OCI-LY7 (cell line): ENCODE results near the gene FBN2. TPM values are rescaled to one million over a fixed set of nuclear protein-coding genes. Genes with fewer than 3 reads are reported as not detected.

ENCODE experiments used
- BruUV-seq: library from RNA; stranded (reverse); fragments of 400-500 nt; replicated peaks from 2 replicates; lab custom pipeline; 2021; lab: Mats Ljungman, UMichigan
- CTCF ChIA-PET: fragments of 300-600 bp; sonication (Branson Sonifier 250); formaldehyde crosslinking; loops from one replicate; lab custom pipeline; 2022; ENCODE audit warnings: antibody characterized with exemption; ENCODE audit not compliant: unreplicated experiment; lab: Charles Lee
- POLR2A ChIA-PET: fragments of 300-600 bp; sonication (Branson Sonifier 250); formaldehyde crosslinking; loops from one replicate; lab custom pipeline; 2022; ENCODE audit warnings: antibody characterized with exemption; lab: Charles Lee
- DNase-seq: peaks from one replicate; pipeline ENCODE4 v3.0.0-alpha.2; 2015; ENCODE audit warnings: low spot score
- H2AFZ ChIP-seq: fragments of 200-600 bp; sonication (generic), shearing (Covaris generic); 2 replicates; pipeline ENCODE4 v1.6.1; 2014; ENCODE audit warnings: mild to moderate bottlenecking, antibody characterized with exemption, low read length, moderate library complexity
- H3K27ac ChIP-seq: fragments of 200-600 bp; sonication (generic); 2 replicates; pipeline ENCODE4 v1.5.1; 2014; ENCODE audit warnings: mixed run types, low read depth, mild to moderate bottlenecking, moderate library complexity, low read length, inconsistent platforms; ENCODE audit not compliant: poor library complexity, severe bottlenecking
- H3K36me3 ChIP-seq: fragments of 200-600 bp; sonication (generic); 2 replicates; pipeline ENCODE4 v1.6.1; 2014; ENCODE audit warnings: mild to moderate bottlenecking, antibody characterized with exemption, low read length, moderate library complexity, mixed read lengths; ENCODE audit not compliant: insufficient read depth
- H3K4me1 ChIP-seq: fragments of 200-600 bp; sonication (generic); 2 replicates; pipeline ENCODE4 v1.5.1; 2014; ENCODE audit warnings: mild to moderate bottlenecking, low read length; ENCODE audit not compliant: insufficient read depth, poor library complexity, severe bottlenecking
- H3K4me2 ChIP-seq: fragments of 200-600 bp; sonication (generic); 2 replicates; pipeline ENCODE4 v1.6.1; 2014; ENCODE audit warnings: mild to moderate bottlenecking, low read length
- H3K4me3 ChIP-seq: fragments of 200-600 bp; sonication (generic); 2 replicates; pipeline ENCODE4 v1.5.1; 2014; ENCODE audit warnings: mild to moderate bottlenecking, low read depth, low read length; ENCODE audit not compliant: poor library complexity, severe bottlenecking
- H3K79me2 ChIP-seq: fragments of 200-600 bp; sonication (generic); 2 replicates; pipeline ENCODE4 v1.6.1; 2016; ENCODE audit warnings: low read depth, mild to moderate bottlenecking, low read length, moderate library complexity, mixed read lengths; ENCODE audit not compliant: insufficient read depth
- H3K9me2 ChIP-seq: fragments of 200-600 bp; sonication (generic); 2 replicates; pipeline ENCODE4 v1.6.1; 2016; ENCODE audit warnings: mild to moderate bottlenecking, low read length, mixed read lengths; ENCODE audit not compliant: insufficient read depth
- H3K9me3 ChIP-seq: fragments of 200-600 bp; sonication (generic); 2 replicates; pipeline ENCODE4 v1.6.1; 2014; ENCODE audit warnings: mild to moderate bottlenecking, mixed run types, low read length, mixed read lengths
- H4K20me1 ChIP-seq: fragments of 200-600 bp; sonication (generic); 2 replicates; pipeline ENCODE4 v1.6.1; 2014; ENCODE audit warnings: mild to moderate bottlenecking, antibody characterized with exemption, low read length, moderate library complexity, mixed read lengths; ENCODE audit not compliant: insufficient read depth
- EZH2phosphoT487 ChIP-seq: fragments of 200-600 bp; sonication (generic); IDR thresholded peaks from 2 replicates; pipeline ENCODE4 v1.6.1; 2018; ENCODE audit warnings: low read depth, borderline replicate concordance, mild to moderate bottlenecking, mixed run types, antibody characterized with exemption, low read length, moderate library complexity, mixed read lengths
- intact Hi-C: fragments of 100-400 bp; cut with micrococcal nuclease; formaldehyde crosslinking; loops from one replicate; pipeline ENCODE4 v1.10.0; 2022; ENCODE audit not compliant: unreplicated experiment
- total RNA-seq, 2 experiments: library from RNA; depleted of rRNA in 1 of 2; stranded (reverse); fragments of >200 nt in 1 of 2; shearing (Covaris generic) in 1 of 2; gene quantifications; 2 replicates each; pipeline ENCODE4 v1.2.3, GENCODE V29; 2014 to 2022
- TF ChIP-seq, protein P1 (sequence below): fragments of 200-600 bp; sonication (generic); conservative IDR thresholded peaks from 2 replicates; pipeline ENCODE4 v1.5.1; 2014; ENCODE audit warnings: mild to moderate bottlenecking, antibody characterized with exemption, low read length, moderate library complexity, mixed read lengths

Gene FBN2
- total RNA-seq, 2 experiments from 2014 or later, result not detected

DNA sequence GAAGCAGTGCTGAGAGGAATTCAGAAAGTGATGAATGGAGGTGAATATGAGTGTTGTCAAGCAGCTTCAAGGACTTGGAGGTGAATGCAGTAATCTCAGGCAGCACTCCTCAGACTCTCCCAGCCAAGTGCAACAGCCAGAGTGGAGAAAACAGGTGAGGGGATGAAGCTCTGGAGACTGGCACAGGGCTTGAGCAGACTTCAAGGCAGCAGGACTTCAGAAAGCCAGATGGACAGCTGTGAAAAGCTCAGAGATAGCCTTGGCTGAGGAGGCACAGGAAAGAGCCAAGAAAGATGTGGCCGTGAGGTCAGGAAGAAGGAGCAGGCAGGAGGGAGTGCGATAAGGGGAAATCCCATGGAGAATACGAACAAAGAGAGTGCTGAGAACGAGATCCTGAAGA is 194.9 kb downstream of the FBN2 start:
- Histone ChIP-seq H3K79me2 (no peaks in the 10 kb centered on the region), H3K4me2 (no peak overlapping the region), H3K36me3 (no peaks in the 10 kb centered on the region), H3K27ac (no peak overlapping the region), H4K20me1 (no peaks in the 10 kb centered on the region), H3K4me3 (no peak overlapping the region), H3K9me3 (no peaks in the 10 kb centered on the region), H2AFZ (no peak overlapping the region), H3K4me1 (no peaks in the 10 kb centered on the region), H3K9me2 (no peaks in the 10 kb centered on the region)
- TF ChIP-seq, protein P1, sequence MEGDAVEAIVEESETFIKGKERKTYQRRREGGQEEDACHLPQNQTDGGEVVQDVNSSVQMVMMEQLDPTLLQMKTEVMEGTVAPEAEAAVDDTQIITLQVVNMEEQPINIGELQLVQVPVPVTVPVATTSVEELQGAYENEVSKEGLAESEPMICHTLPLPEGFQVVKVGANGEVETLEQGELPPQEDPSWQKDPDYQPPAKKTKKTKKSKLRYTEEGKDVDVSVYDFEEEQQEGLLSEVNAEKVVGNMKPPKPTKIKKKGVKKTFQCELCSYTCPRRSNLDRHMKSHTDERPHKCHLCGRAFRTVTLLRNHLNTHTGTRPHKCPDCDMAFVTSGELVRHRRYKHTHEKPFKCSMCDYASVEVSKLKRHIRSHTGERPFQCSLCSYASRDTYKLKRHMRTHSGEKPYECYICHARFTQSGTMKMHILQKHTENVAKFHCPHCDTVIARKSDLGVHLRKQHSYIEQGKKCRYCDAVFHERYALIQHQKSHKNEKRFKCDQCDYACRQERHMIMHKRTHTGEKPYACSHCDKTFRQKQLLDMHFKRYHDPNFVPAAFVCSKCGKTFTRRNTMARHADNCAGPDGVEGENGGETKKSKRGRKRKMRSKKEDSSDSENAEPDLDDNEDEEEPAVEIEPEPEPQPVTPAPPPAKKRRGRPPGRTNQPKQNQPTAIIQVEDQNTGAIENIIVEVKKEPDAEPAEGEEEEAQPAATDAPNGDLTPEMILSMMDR, result no peak
- no peak for TF ChIP-seq EZH2phosphoT487
- DNase-seq, result no peak
- CTCF ChIA-PET, result no interaction called here
- no TSS peak for BruUV-seq
- POLR2A ChIA-PET, result no interaction called here
- intact Hi-C loops, result no loop called here

DNA sequence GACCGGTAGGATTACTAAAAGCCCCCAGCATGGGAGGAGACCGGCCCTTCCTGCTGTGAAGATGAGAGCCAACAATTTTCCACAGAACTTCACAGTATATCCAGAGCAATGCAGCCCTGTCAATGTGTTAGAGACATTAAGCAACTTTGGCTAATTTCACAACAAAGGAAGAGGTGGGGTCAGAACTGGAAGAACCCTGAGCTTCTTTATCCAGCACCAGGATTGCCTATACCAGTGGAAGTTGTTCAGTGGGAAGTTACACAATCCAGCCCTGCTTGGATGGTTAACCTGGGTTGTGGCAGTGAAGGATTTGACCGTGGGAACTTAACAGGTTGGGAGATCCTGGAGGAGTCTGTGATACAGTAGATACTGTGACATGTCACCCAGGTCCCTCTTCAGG is 197.0 kb downstream of the FBN2 start:
- Histone ChIP-seq H3K9me3 (no peaks in the 10 kb centered on the region), H3K79me2 (no peaks in the 10 kb centered on the region), H4K20me1 (no peaks in the 10 kb centered on the region), H3K4me1 (no peaks in the 10 kb centered on the region), H3K9me2 (no peaks in the 10 kb centered on the region), H3K27ac (no peak overlapping the region), H3K4me3 (no peak overlapping the region), H3K36me3 (no peaks in the 10 kb centered on the region), H2AFZ (no peak overlapping the region), H3K4me2 (no peak overlapping the region)
- TF ChIP-seq, protein P1, result no peak
- no peak for TF ChIP-seq EZH2phosphoT487
- BruUV-seq, result no TSS peak
- intact Hi-C loops, result no loop called here
- POLR2A ChIA-PET, result no interaction called here
- DNase-seq, result no peak
- CTCF ChIA-PET, result no interaction called here

DNA sequence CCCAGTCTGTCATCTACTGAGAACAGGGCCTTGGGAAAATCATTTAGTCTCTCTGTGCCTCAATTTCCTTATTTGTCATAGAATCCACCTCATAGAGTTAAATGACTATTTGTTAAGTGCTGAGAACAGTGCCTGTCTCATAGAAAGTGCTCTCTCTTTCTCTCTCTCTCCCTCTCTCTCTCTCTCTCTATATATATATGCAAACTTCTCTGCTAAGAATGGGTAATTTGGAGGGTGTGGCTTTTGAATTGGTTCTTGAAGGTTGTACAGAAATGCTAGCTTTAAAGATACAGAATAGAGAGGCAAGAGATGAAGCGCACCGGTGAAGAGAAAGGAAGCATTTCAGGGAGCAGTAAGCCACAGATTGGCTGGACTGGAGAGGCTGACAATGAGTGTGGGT is 197.4 kb downstream of the FBN2 start:
- H4K20me1 ChIP-seq, result no peaks in the 10 kb centered on the region
- ChIA-PET CTCF (no interaction called here), POLR2A (no interaction called here)
- no peak overlapping the region for H3K4me3 ChIP-seq
- no peaks in the 10 kb centered on the region for H3K79me2 ChIP-seq
- H3K4me2 ChIP-seq, result no peak overlapping the region
- DNase-seq, result no peak
- no peaks in the 10 kb centered on the region for H3K9me2 ChIP-seq
- BruUV-seq, result no TSS peak
- no peak overlapping the region for H2AFZ ChIP-seq
- no peaks in the 10 kb centered on the region for H3K36me3 ChIP-seq
- no peaks in the 10 kb centered on the region for H3K9me3 ChIP-seq
- no peaks in the 10 kb centered on the region for H3K4me1 ChIP-seq
- no peak overlapping the region for H3K27ac ChIP-seq
- intact Hi-C loops, result no loop called here
- TF ChIP-seq, protein P1, result no peak
- TF ChIP-seq EZH2phosphoT487, result no peak
